MCF 10A (cell line): ENCODE results near the gene S100PBP. TPM values are rescaled to one million over a fixed set of nuclear protein-coding genes. Genes with fewer than 3 reads are reported as not detected.

Source experiments
- BruUV-seq: library from RNA; stranded (reverse); fragments of 400-500 nt; replicated peaks from 2 replicates; lab custom pipeline; 2021; lab: Mats Ljungman, UMichigan
- CTCF ChIA-PET: fragments of 300-600 bp; sonication (Branson Sonifier 250); formaldehyde crosslinking; extraction: SDS; loops from one replicate; lab custom pipeline; 2021; ENCODE audit warnings: antibody characterized with exemption, inconsistent platforms; lab: Yijun Ruan, JAX
- POLR2A ChIA-PET: fragments of 300-600, 350-650 bp; sonication (Branson Sonifier 250); formaldehyde crosslinking; extraction: SDS; loops from one replicate; lab custom pipeline; 2020; ENCODE audit warnings: antibody characterized with exemption, inconsistent platforms; lab: Yijun Ruan, JAX
- DNase-seq: peaks from one replicate; pipeline ENCODE4 v3.0.0-alpha.2; 2018; ENCODE audit not compliant: unreplicated experiment
- H3K27ac Mint-ChIP-seq: one replicate; pipeline ENCODE4 v1.8.0; 2022; ENCODE audit warnings: mild to moderate bottlenecking, low read depth, mixed read lengths; ENCODE audit not compliant: unreplicated experiment
- H3K27me3 Mint-ChIP-seq: one replicate; pipeline ENCODE4 v1.8.0; 2022; ENCODE audit warnings: mixed read lengths; ENCODE audit not compliant: insufficient read depth, unreplicated experiment
- H3K36me3 Mint-ChIP-seq: one replicate; pipeline ENCODE4 v1.8.0; 2022; ENCODE audit warnings: mild to moderate bottlenecking, moderate library complexity, mixed read lengths; ENCODE audit not compliant: insufficient read depth, unreplicated experiment
- H3K4me1 Mint-ChIP-seq: one replicate; pipeline ENCODE4 v1.8.0; 2022; ENCODE audit warnings: mixed read lengths; ENCODE audit not compliant: insufficient read depth, unreplicated experiment
- H3K4me3 Mint-ChIP-seq: one replicate; pipeline ENCODE4 v1.8.0; 2022; ENCODE audit warnings: mild to moderate bottlenecking, moderate library complexity, mixed read lengths; ENCODE audit not compliant: unreplicated experiment
- H3K9me3 Mint-ChIP-seq: one replicate; pipeline ENCODE4 v1.8.0; 2022; ENCODE audit warnings: mixed read lengths; ENCODE audit not compliant: unreplicated experiment
- CTCF ChIP-seq: fragments of 200-600 bp; IDR thresholded peaks from one replicate; pipeline ENCODE4 v1.8.0; 2022; ENCODE audit warnings: antibody characterized with exemption, mild to moderate bottlenecking; ENCODE audit not compliant: unreplicated experiment
- intact Hi-C: fragments of 100-400 bp; cut with micrococcal nuclease; formaldehyde crosslinking; loops from 2 replicates; pipeline ENCODE4 v1.14.1; 2022
- total RNA-seq: library from RNA; stranded (reverse); gene quantifications from 2 replicates; pipeline ENCODE4 v1.2.3, GENCODE V29; 2022

Gene S100PBP
- total RNA-seq, 1 experiment from 2014 or later, result 24.4 TPM

GRCh38 chr1:32877211-32878110, 60.0 kb downstream of the S100PBP start:
- no peaks in the 10 kb centered on the region for H3K9me3 Mint-ChIP-seq
- H3K4me3 Mint-ChIP-seq, result no peak overlapping the region
- peak; percentile 37 for DNase-seq
- no peak overlapping the region for H3K27ac Mint-ChIP-seq
- H3K36me3 Mint-ChIP-seq, result no peaks in the 10 kb centered on the region
- BruUV-seq, result no TSS peak
- intact Hi-C loops, result no loop called here
- TF ChIP-seq CTCF, result no peak
- H3K27me3 Mint-ChIP-seq, result peaks cover 11% of the 10 kb centered on the region
- POLR2A ChIA-PET, result no interaction called here
- H3K4me1 Mint-ChIP-seq, result peaks cover 7% of the 10 kb centered on the region
- CTCF ChIA-PET, result interaction anchor here (0.6 to 3.7 kb wide), 20 partner anchors 8 to 469 kb away, joined by 3 to 24 read pairs (median 4); partner anchors contain the start of gene HPCA

GRCh38 chr1:32878183-32878582, 60.7 kb downstream of the S100PBP start:
- intact Hi-C loops, result no loop called here
- Mint-ChIP-seq H3K27me3 (peaks cover 12% of the 10 kb centered on the region), H3K27ac (no peak overlapping the region), H3K36me3 (no peaks in the 10 kb centered on the region), H3K4me3 (no peak overlapping the region), H3K9me3 (no peaks in the 10 kb centered on the region), H3K4me1 (peaks cover 7% of the 10 kb centered on the region)
- BruUV-seq, result no TSS peak
- ChIA-PET CTCF (interaction anchor here (0.6 to 0.7 kb wide), 3 partner anchors 131 to 363 kb away, joined by 3 read pairs; no protein-coding TSS in a partner anchor), POLR2A (interaction anchor here (1.1 kb wide), 1 partner anchor 208 kb away, joined by 4 read pairs; no protein-coding TSS in a partner anchor)
- DNase-seq, result peak; percentile 72
- no peak for TF ChIP-seq CTCF

DNA sequence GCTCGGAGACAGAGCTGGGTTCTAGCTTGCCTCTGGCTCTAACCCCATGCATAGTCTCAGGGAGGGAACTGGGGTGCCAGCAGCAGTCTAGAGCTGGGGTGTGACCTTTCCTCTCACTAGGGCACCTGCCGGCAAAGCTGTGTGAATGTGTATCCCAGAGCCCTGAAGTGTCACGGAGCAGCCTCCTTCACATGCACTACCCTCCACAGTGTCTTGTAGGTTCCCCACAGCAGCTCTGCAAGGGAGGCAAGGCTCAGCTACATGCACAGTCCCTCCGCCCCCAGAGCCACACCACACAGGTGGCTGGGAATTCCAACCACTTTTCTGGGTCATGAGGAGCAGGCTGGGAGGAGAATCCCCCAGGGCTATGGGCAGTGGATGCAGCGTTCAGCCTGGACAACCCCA, 61.2 kb downstream of the S100PBP start:
- no peak for TF ChIP-seq CTCF
- Mint-ChIP-seq H3K4me3 (no peak overlapping the region), H3K9me3 (no peaks in the 10 kb centered on the region), H3K36me3 (no peaks in the 10 kb centered on the region), H3K4me1 (peaks cover 7% of the 10 kb centered on the region), H3K27me3 (peaks cover 16% of the 10 kb centered on the region), H3K27ac (no peak overlapping the region)
- intact Hi-C loops, result no loop called here
- BruUV-seq, result no TSS peak
- ChIA-PET CTCF (interaction anchor here (0.6 to 0.7 kb wide), 4 partner anchors 130 to 479 kb away, joined by 3 to 6 read pairs (median 3); no protein-coding TSS in a partner anchor), POLR2A (interaction anchor here (1.1 kb wide), 1 partner anchor 208 kb away, joined by 4 read pairs; no protein-coding TSS in a partner anchor)
- DNase-seq, result no peak

GRCh38 chr1:32881291-32881690, 63.8 kb downstream of the S100PBP start:
- BruUV-seq, result no TSS peak
- no peak for DNase-seq
- intact Hi-C loops, result no loop called here
- no peak overlapping the region for H3K4me3 Mint-ChIP-seq
- H3K4me1 Mint-ChIP-seq, result peaks cover 7% of the 10 kb centered on the region
- no peak for TF ChIP-seq CTCF
- no peaks in the 10 kb centered on the region for H3K36me3 Mint-ChIP-seq
- H3K9me3 Mint-ChIP-seq, result no peaks in the 10 kb centered on the region
- peaks cover 36% of the 10 kb centered on the region for H3K27me3 Mint-ChIP-seq
- CTCF ChIA-PET, result interaction anchor here (1.3 to 1.7 kb wide), 3 partner anchors 9 to 22 kb away, joined by 3 to 5 read pairs (median 3); no protein-coding TSS in a partner anchor
- H3K27ac Mint-ChIP-seq, result no peak overlapping the region
- POLR2A ChIA-PET, result no interaction called here
